ENCODE data around the gene ENPEP.

- TF ChIP-seq CTCF (IDR thresholded peaks at IDR 0.05): no peak
- TF ChIP-seq POLR2A (IDR thresholded peaks at IDR 0.05): no peak
Observed at GRCh38 chr4:110474481-110474880, 1.5 kb upstream of the ENPEP start.

Measured in thyroid gland (tissue), 4 donors.